ENCODE measurements around the gene GRIN2C.

GRIN2C gene

GRCh38 chr17:74816905-74817620 lies 42.6 kb downstream of the GRIN2C start:
- TF ChIP-seq GATA2 (IDR thresholded peaks at IDR 0.05; ENCODE audit: low read depth, low read length) = no peak
- TF ChIP-seq GATA3 (IDR thresholded peaks at IDR 0.05; ENCODE audit: low read depth, low read length) = no peak

GRCh38 chr17:74815550-74816370 lies 43.9 kb downstream of the GRIN2C start:
- TF ChIP-seq GATA2 (IDR thresholded peaks at IDR 0.05; ENCODE audit: low read depth, low read length) (no peak), GATA3 (IDR thresholded peaks at IDR 0.05; ENCODE audit: low read depth, low read length) (no peak)

- TF ChIP-seq GATA2 (IDR thresholded peaks at IDR 0.05; ENCODE audit: low read depth, low read length) = peak; percentile 75
- TF ChIP-seq GATA3 (IDR thresholded peaks at IDR 0.05; ENCODE audit: low read depth, low read length) = no peak
These were observed 44.6 kb downstream of the GRIN2C start for GRCh38 chr17:74815067-74815466.

GRCh38 chr17:74814453-74814852 lies 45.2 kb downstream of the GRIN2C start:
- TF ChIP-seq GATA3 (IDR thresholded peaks at IDR 0.05; ENCODE audit: low read depth, low read length) = no peak
- no peak for TF ChIP-seq GATA2 (IDR thresholded peaks at IDR 0.05; ENCODE audit: low read depth, low read length)

GRCh38 chr17:74812109-74813009 lies 47.3 kb downstream of the GRIN2C start:
- TF ChIP-seq GATA2 (IDR thresholded peaks at IDR 0.05; ENCODE audit: low read depth, low read length) (no peak), GATA3 (IDR thresholded peaks at IDR 0.05; ENCODE audit: low read depth, low read length) (no peak)

GRCh38 chr17:74810699-74811485 lies 48.8 kb downstream of the GRIN2C start:
- no peak for TF ChIP-seq GATA2 (IDR thresholded peaks at IDR 0.05; ENCODE audit: low read depth, low read length)
- no peak for TF ChIP-seq GATA3 (IDR thresholded peaks at IDR 0.05; ENCODE audit: low read depth, low read length)

- TF ChIP-seq GATA2 (IDR thresholded peaks at IDR 0.05; ENCODE audit: low read depth, low read length) = no peak
- no peak for TF ChIP-seq GATA3 (IDR thresholded peaks at IDR 0.05; ENCODE audit: low read depth, low read length)
These were observed 50.8 kb downstream of the GRIN2C start for GRCh38 chr17:74808714-74809430.

GRCh38 chr17:74807925-74808324 lies 51.8 kb downstream of the GRIN2C start:
- TF ChIP-seq GATA3 (IDR thresholded peaks at IDR 0.05; ENCODE audit: low read depth, low read length) (no peak), GATA2 (IDR thresholded peaks at IDR 0.05; ENCODE audit: low read depth, low read length) (no peak)

GRCh38 chr17:74807441-74807840 lies 52.2 kb downstream of the GRIN2C start:
- TF ChIP-seq GATA2 (IDR thresholded peaks at IDR 0.05; ENCODE audit: low read depth, low read length) = no peak

- TF ChIP-seq GATA2 (IDR thresholded peaks at IDR 0.05; ENCODE audit: low read depth, low read length) = no peak
- TF ChIP-seq GATA3 (IDR thresholded peaks at IDR 0.05; ENCODE audit: low read depth, low read length) = no peak
These were observed 53.4 kb downstream of the GRIN2C start for GRCh38 chr17:74806334-74806733.

GRCh38 chr17:74805591-74805991 lies 54.1 kb downstream of the GRIN2C start:
- no peak for TF ChIP-seq GATA2 (IDR thresholded peaks at IDR 0.05; ENCODE audit: low read depth, low read length)
- TF ChIP-seq GATA3 (IDR thresholded peaks at IDR 0.05; ENCODE audit: low read depth, low read length) = no peak

GRCh38 chr17:74804683-74805082 lies 55.0 kb downstream of the GRIN2C start:
- TF ChIP-seq GATA2 (IDR thresholded peaks at IDR 0.05; ENCODE audit: low read depth, low read length) (no peak), GATA3 (IDR thresholded peaks at IDR 0.05; ENCODE audit: low read depth, low read length) (no peak)

GRCh38 chr17:74803971-74804370 lies 55.7 kb downstream of the GRIN2C start:
- TF ChIP-seq GATA2 (IDR thresholded peaks at IDR 0.05; ENCODE audit: low read depth, low read length) = peak; percentile 96
- no peak for TF ChIP-seq GATA3 (IDR thresholded peaks at IDR 0.05; ENCODE audit: low read depth, low read length)
